Right lobe of liver (tissue), 4 donors: Measurements from ENCODE around the gene FHL1.

Experiments used
- POLR2A ChIP-seq: fragments of 450-650 bp; IDR thresholded peaks from one replicate; pipeline ENCODE4 v1.6.1; 2017; ENCODE audit warnings: antibody characterized with exemption, mild to moderate bottlenecking
- TF ChIP-seq, protein P1 (sequence below), 4 donors: fragments of 200-600 bp in 3 of 4; fragments of 450-650 bp in 1 of 4; IDR thresholded peaks; one replicate each; pipeline versions ENCODE4 v1.5.1 to v1.8.0; 2016 to 2022; ENCODE audit warnings: antibody characterized with exemption in 4 of 4, mild to moderate bottlenecking in 2 of 4
- donor health status: DM: no; HTN: no; CAD: no.
- donor health status: DM: no; HTN: no; CAD: no.
- donor health status: DM: no; HTN: yes; CAD: no.

DNA sequence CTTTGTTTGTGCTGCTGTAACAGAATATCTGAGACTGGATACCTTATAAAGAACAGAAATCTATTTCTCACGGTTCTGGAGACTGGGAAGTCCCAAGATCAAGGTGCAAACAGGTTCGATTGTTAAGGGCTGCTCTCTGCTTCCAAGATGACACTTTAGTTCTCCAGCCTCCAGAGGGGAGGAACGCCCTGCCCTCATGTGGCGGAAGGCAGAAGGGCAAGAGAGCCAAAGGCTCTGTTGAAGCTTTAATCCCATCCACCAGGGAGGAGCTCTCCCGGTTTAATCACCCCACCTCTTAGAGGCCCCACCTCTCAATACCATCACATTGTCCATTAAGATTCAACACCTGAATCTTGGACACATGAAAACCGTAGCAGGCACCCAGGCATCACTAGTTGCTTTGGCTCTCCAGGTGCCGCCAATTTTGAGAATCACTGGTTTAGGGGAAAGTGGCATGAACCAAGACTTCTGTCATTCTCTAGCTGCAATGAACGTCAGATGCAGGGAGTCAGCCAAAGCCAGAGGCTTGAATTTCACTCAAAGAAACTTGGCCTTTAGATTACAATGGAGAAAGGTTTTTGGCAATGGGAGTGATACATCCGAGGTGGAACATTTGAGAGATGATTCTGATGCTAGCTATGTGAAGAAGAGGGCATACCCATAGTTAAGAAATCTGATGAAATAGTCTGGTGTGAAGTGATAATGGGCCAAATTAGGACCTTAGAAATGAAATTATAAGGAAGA lies 15.7 kb downstream of the FHL1 start:
- TF ChIP-seq, protein P1, sequence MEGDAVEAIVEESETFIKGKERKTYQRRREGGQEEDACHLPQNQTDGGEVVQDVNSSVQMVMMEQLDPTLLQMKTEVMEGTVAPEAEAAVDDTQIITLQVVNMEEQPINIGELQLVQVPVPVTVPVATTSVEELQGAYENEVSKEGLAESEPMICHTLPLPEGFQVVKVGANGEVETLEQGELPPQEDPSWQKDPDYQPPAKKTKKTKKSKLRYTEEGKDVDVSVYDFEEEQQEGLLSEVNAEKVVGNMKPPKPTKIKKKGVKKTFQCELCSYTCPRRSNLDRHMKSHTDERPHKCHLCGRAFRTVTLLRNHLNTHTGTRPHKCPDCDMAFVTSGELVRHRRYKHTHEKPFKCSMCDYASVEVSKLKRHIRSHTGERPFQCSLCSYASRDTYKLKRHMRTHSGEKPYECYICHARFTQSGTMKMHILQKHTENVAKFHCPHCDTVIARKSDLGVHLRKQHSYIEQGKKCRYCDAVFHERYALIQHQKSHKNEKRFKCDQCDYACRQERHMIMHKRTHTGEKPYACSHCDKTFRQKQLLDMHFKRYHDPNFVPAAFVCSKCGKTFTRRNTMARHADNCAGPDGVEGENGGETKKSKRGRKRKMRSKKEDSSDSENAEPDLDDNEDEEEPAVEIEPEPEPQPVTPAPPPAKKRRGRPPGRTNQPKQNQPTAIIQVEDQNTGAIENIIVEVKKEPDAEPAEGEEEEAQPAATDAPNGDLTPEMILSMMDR (IDR thresholded peaks at IDR 0.05), result peak; percentile 65 to 77 (median 72)
- TF ChIP-seq POLR2A, result no peak
